NCI-H774 (cell line): ENCODE measurements around the gene PRORP.
"Not testable (repeated sequence)": the region's sequence is repeated elsewhere in the genome, so short reads cannot be mapped to it uniquely, and the experiment has no call there.

Experiments used
- DNase-seq: peaks from one replicate; lab custom pipeline; 2025; lab: John Stamatoyannopoulos, UW

Gene PRORP

DNA sequence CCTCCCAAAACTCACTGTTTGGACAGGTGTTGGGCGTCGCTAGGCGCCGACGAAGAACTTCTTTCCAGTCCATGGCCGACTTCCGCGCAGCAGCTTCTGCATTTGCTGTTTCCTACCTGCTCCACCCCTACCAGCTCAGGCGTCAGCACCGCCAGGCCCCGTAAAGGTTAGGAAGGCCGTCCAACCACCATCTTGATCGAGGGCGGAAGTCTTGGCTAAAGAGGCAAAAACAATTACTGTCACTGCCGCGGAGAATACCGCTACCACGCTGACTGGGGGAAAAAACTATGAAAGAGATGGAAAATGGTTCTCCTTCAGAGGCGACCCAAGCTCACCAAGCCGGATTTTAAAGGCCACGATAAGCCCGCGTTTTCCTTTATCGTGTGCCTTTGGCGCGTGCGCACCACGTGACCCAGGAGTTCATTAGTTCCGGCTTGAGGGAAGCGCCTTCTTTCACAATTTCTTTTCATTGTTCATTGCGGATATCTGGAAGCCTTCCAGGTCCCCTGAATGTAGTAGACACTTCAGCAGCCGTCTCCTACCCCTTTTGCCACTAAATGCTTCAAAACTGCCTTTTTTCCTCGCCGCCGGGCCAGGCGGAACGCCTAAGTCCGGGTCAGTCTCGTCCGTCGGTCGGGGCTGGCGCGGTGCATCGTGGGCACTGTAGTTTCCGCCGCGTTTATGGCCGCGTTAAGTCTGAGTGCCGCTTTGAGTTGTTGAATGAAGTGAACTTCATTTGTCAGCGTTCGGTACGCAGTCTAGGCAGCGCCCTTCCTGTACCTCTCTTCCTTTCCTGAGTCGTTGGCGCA, at the start of gene PRORP, which contains the start of gene PPP2R3C:
PRORP (plus strand) TSS at position 666 of the 809 bp plus-strand sequence. CDS start 694 bp downstream, outside the sequence.
PPP2R3C (minus strand) TSS at position 104 of the 809 bp plus-strand sequence; CDS start at position 73, 31 bp downstream.
- DNase-seq = peak; percentile 97

DNA sequence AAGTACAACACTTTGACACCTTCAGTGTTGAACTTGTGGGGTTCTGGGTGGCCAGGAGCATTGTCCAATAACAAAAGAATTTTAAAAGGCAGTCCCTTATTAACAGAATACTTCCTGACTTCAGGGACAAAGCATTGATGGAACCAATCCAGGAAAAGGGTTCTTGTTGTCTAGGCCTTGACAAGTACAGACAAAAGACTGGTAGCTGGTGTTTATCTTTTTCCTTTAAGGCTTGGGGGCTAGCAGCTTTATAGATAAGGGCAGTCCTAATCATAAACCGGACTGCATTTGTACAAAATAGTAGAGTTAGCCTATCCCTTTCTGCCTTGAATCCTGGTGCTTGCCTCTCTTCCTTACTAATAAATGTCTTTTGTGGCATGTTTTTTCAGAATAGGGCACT, 48.9 kb upstream of the PRORP start:
- no peak for DNase-seq

DNA sequence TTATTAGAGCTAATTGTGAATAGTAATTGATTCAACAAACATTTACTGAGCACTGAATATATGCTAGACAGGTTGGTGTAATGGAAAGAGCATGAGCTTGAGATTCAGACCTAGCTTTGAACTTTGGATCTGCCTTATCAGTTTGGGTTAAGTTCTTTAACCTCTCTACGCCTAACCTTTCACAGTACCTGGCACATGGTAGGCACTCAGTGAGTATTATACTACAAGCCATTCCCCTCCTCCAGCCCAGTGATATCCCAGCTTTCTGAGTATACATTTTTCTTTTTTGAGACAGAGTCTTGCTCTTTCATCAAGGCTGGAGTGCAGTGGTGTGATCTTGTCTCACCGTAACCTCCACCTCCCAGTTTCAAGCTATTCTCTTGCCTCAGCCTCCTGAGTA, 44.3 kb upstream of the PRORP start:
- DNase-seq = no peak

DNA sequence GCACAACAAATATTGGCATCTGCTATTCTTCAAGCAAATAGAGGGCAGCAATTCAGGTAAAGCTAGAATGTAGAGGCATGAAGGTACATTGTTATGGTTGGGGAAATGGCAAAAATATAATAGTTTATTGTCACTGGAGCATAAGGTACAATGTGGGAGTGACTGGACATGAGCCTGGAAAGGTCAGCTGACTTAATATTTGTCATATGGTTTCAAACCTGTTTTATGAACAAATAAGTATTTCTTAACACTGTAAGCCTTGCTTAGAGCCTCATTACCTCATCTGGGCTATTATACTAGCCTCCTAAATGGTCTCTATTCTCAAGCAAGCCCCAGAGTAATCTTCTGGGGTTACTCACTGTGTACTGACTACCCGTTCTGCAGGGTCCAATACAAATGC, 42.6 kb upstream of the PRORP start:
- DNase-seq = no peak

DNA sequence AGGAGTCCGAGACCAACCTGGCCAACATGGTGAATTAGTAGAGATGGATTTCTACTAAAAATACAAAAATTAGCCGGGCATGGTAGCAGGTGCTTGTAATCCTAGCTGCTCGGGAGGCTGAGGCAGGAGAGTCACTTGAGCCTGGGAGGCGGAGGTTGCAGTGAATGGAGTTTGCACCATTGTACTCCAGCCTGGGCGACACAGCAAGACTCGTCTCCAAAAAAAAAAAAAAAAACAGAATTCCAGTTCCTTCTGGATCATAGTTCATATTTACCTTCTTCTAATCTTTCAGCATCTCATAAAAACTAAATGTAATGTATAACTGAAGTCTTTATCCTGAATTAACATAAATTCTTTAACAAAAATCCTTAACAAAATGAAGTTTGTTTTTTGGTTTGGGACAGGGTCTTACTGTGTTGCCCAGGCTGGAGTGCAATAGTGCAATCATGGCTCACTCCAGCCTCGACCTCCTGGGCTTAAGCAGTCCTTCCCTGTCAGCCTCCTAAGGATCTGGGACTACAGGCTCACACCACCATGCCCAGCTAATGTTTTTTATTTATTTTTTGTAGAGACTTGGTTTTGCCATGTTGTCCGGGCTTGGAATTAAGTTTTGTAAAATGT, 38.7 kb upstream of the PRORP start:
- no peak for DNase-seq

DNA sequence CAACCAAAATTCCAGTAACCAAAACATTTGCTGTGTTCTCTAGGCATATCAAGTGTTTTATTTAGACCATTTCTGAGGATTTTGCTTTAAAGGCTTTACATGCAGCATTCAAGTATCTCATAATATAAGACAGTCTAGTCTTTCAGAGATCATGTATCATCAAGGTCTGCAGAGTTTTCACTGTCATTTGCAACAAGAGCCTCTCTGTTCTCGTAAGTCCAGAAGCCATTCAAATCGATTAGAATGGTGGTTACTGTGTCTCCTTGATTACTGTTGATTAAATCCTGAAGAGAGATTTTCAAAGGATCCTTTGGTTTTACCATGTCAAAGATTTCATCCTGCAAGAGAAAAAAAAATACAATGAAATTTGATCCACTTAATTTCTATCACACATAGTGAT, 36.9 kb upstream of the PRORP start:
- no peak for DNase-seq

DNA sequence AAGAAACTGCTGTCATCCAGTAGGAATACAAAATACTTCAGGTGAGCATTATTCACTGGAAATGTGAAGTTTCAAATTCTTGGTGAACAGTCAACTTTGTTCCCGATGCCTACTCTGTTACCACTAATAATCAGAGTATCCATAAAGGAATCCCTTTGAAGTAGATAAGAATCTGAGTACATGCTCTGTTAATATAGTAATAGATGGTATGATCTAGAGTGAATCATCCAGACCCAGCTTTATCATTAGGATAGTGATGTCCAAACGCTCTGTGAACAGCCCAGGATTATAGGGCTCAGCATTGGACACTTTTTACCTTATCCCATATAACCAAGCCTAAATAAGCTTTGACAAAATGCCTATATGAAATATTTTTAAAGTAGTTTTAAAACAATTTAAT, 33.8 kb upstream of the PRORP start:
- DNase-seq = no peak

DNA sequence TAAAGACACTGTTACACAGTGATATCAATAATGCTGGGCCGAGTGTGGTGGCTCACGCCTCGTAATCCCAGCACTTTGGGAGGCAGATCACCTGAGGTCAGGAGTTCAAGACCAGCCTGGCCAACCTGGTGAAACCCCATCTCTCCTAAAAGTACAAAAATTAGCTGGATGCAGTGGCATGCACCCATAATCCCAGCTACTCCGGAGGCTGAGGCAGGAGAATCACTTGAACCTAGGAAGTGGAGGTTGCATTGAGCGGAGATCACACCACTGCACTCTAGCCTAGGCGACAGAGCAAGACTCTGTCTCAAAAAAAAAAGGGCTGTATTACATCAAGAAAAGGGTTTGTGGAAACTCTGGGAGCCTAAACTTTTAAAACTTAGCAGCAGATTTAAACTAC, 27.7 kb upstream of the PRORP start:
- DNase-seq = not testable (repeated sequence)

DNA sequence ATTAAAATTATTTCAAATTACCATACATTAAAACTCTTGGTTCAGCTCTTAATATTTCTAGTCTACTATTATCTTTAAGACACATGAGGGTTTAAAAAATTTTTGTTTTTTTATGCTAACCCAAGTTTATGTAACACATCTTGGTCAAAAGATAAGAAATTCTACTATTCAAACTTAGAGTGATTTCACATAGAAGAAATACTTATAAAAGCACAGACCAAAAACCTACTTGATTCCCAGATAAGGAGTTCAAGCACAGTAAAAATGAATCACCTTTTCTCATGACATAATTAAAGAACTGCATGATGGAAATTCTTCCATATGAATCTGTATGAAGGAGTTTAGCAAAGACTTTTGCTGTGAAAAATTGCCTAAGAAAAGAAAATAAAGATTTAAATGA, 14.5 kb upstream of the PRORP start:
- DNase-seq = no peak

DNA sequence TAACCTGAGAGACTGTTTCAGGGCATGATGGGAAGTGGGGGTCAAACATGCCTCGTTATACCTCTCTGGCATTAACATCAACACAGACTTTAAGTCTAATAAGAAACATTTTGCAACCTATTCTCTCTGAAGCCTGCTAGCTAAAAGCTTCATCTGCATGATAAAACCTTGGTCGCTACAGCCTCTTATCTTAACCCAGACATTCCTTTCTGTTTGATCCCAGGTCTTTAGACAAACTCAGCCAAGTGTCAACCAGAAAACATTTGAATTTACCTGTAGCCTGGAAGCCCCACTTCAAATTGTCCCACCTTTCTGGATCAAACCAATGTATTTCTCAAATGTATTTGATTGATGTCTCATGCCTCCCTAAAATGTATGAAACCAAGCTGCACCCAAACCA, 9.7 kb upstream of the PRORP start:
- no peak for DNase-seq

DNA sequence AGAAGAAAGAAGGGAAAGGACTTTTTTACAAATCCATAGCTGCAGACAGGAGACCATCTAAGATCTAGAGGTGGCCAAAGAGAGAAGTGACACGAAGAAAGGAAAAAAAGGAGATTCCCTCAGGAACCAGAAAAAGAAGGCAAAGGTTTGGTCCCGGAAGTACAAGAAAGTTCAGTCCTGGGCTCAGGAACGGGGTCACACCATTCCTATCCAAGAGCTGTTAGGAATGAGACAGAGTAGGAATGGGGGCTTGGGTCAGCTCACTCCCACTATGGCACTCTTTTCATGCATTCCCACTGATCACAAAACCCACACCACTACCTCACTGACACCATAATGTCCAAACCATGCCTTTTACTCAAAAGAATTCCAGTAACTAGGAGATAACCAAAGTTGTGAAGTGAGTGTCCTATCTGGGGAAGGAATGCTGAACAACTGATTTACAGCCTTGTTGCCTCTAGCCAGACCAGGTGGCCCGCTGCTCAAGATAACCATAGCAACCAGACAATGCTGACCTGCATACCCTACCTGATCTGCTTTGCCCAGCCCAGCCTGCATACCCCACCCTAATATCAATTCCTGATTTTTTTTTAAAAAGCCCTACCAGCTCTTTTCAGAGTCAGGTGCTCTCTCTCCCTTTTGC, 8.9 kb upstream of the PRORP start:
- DNase-seq = no peak

DNA sequence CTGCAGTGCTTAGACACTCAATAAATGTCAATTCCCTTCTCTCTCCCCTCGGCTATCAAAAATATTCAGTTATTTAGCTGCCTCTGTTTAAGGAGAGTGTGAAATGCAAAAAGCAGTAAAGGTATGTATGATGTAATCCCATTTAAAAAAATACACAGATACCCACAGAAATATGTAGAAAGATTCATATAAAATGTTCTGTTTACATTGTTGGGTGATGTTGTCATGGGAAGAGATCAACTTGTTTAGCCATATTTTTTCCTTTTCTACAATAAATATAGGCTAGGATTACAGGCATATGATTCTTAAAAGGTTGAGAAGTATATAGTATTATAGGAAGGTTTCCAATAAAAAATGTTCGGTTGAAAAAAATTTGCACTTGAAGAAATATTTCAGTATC, 8.3 kb upstream of the PRORP start:
- no peak for DNase-seq

DNA sequence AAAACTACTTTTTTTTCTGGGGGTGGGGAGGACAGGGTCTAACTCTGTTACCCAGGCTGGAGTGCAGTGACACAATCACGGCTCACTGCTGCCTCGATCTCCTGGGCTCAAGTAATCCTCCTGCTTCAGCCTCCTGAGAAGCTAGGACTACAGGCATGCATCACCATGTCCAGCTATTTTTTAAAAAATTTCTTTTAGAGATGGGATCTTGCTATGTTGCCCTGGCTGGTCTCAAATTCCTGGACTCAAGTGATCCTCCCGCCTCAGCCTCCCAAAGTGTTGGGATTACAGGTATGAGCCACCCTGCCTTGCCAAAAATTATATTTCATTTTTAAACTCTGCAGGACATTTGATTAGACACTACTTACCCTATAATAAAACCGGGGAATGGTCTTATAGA, 6.1 kb upstream of the PRORP start:
- no peak for DNase-seq

DNA sequence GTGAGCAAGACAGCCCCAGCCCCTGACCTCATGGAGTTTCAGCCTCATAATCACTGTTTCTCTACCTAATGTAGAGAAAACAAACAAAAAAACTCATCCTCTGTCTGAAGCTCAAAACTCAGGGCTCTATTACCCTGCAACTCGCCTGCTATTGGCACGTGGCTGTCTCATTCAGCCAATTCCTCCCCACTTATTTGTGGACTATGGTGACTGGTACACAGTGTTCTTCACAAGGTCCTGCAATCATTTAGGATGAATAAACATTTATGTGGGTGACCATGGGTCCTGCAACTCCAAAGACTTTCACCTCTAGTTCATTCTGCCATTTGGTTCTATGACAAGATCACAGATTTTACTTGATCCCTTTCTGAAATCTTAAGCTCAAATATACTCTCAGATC, 5.2 kb upstream of the PRORP start:
- no peak for DNase-seq

DNA sequence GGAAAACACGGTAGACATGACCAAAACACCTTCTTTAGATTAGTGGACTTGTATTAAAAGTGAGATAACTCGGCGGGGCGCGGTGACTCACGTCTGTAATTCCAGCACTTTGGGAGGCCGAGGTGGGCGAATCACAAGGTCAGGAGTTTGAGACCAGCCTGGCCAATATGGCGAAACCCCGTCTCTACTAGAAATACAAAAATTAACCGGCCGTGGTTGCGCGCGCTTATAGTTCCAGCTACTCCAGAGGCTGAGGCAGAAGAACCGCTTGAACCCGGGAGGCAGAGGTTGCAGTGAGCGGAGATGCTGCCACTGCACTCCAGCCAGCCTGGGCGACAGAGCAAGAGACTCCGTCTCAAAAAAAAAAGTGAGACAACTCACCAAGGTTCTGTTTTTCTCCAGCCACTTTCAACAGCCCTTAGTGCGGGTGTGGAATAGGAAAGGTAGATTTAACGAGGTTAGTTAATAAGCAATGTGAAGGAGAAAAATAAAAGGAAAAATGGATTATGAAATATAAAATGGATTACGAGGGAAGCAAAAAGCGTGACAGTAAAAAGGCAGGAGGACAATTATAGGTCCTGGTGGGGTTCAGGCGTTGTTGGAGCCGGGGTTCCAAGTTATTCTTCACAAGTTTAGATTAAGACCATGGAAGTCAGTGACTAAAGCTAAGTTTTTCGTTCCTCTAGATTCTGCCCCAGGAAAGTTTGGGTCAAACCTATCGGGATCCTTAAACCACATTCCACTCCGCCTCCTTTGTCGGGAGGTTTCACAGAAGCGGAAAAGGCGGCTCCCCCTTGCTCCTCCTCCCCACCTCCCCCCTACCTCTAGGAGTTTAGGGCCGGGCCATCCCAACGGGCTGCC, 1.1 kb upstream of the PRORP start:
- DNase-seq = no peak

DNA sequence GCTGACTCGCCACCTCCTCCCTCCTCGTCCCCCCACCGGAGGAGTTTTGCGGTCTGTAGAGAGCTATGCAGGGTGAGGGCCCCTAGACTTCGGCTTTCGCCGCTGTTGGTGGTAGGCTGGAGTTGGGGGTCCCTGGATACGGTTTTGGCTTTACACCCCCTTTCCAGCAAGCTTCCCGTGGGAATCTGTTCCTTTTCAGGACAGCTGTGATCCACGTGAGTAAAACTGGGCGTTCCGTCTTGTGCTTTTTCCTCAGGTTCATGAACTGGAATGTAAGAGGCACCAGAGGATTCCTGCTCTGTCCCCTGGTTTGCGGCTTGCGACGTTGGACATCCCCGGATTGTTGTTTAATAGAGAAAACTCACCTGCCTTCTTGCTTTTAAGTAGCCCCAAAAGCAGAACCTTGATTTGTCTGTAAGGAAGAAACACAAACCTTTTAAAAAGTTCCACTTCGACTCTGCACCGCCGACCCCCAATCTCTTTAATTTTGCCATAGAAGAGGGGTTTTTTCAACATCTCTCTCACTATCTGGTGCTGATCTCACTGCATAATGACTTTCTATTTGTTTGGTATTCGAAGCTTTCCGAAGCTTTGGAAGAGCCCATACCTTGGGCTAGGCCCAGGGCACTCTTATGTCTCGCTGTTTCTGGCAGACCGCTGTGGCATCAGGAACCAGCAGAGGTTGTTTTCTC, 490 bp downstream of the PRORP start:
- no peak for DNase-seq

DNA sequence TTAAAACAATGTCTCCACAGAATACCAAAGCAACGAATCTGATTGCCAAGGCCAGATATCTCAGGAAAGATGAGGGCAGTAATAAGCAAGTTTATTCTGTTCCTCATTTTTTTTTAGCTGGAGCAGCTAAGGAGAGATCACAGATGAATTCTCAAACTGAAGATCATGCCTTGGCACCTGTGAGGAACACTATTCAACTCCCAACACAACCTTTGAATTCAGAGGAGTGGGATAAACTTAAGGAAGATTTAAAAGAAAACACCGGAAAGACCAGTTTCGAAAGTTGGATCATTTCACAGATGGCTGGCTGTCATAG, 994 bp downstream of the PRORP start:
- DNase-seq = no peak

DNA sequence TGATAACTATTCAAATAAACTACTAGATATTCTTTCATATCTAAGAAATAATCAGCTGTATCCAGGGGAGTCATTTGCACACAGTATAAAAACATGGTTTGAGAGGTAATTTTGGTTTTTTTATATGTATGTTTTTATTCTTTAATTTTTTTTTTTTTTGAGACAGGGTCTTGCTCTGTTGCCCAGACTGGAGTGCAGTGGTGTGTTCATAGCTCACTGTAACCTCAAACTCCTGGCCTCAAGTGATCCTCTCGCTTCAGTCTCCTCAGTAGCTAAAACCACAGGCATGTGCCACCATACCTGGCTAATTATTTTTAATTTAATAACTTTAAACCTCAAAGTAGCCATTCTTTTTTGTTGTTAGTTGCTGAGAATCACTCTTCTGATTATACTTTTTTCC, 1.8 kb downstream of the PRORP start:
- DNase-seq = no peak

DNA sequence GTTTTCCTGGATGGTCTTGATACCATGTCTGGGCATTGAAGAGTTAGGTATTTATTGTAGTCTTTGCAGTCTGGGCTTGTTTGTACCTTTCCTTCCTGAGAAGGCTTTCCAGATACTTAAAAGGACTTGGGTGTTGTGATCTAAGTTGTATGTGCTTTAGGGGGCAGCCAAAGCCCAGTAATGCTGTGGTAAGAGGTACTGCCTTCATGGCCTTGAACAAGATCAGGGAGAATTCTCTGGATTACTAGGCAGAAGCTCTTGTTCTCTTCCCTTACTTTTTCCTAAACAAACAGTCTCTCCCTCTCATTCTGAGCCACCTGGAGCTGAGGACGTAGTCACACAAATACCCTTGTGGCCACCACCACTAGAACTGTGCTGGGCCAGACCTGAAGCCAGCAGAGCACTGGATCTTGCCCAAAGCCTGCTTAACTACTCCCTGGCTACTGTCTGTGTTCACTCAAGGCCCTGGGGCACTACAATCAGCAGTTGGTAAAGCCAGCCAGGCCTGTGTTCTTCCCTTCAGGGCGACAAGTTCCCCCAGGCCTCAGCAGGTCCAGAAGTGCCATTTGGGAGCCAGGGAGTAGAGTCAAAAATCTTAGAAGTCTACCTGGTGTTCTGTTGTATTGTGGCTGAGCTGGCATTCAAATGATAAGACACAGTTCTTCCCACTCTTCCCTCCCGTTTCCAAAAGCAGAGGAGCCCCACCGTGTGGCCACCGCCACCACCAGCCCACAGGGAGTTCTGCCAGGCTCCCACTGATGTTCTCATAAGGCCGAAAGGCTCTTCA, 11.4 kb downstream of the PRORP start:
- DNase-seq = no peak

DNA sequence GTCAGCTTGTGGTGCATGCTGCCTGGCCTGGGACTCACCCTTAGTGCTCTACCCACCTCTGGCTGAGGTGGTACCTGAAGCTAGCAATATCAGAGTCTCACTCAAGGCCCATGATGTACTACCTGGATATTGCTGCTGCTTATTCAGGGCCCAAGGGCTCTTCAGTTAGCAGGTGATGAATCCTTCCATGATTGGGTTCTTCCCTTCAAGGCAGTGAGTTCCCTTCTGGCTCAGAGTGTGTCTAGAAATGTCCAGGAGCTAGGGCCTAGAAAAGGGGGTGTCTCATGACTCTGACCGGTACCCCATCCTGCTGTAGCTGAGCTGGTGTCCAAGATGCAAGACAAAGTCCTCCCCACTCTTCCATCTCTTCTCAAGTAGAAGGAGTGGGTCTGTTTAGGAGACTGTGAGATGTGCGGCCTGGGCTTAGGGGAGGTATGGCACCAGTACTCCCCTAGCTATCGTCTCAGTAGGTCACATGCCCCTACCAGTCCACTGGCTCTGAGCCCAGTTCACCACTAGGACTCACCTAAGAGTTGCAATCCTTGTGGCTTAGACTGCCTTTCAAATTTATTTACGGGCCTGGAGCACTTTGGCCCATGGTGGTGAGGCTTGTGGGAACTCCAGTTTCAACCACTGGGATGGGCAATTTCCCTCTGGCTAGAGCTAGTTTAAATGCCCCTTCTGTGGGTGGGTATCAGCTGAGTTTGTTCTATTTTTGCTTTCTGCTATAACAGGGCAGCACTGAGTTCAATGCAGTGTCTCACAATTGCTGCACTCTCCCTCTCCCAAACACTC, 12.2 kb downstream of the PRORP start:
- no peak for DNase-seq
